ENCODE data around the gene SLC25A43. TPM values are rescaled to one million over a fixed set of nuclear protein-coding genes. Genes with fewer than 3 reads are reported as not detected.
A peak's percentile ranks its signal among the peaks of the same experiment; 100 is the strongest.
"Not testable (repeated sequence)": the region's sequence is repeated elsewhere in the genome, so short reads cannot be mapped to it uniquely, and the experiment has no call there.

The SLC25A43 gene
- 10 to 100 TPM in 3 of 4 donors, 1 to 10 TPM in 1; 7.9 to 18.0 (median 14.3) TPM for total RNA-seq

- 0 to 31% methylated on average over 2 to 6 of the region's 77 CpGs for WGBS, 2 donors (ENCODE audit: low coverage in 1 of 2)
- peak; percentile 82 for ATAC-seq
- no peaks in the 10 kb centered on the region for H3K9me3 ChIP-seq
- no peaks in the 10 kb centered on the region for H3K36me3 ChIP-seq
- TF ChIP-seq EP300 (IDR thresholded peaks at IDR 0.05): no peak
- no peak for TF ChIP-seq POLR2AphosphoS5 (IDR thresholded peaks at IDR 0.05)
- peak; percentile 9 to 28 for TF ChIP-seq POLR2A (IDR thresholded peaks at IDR 0.05)
- peak within 1 kb of the TSS; percentile 72 to 82 for H3K4me3 ChIP-seq
- H3K27me3 ChIP-seq: no peaks in the 10 kb centered on the region
- H3K4me1 ChIP-seq: peaks cover 0 to 8% (median 0%) of the 10 kb centered on the region in 3 donors
- H3K27ac ChIP-seq: peak within 1 kb of the TSS; percentile 72 to 86 (median 84)
Measured at GRCh38 chrX:119398974-119399771, at the start of gene SLC25A43. Gene SLC25A43 (plus strand): TSS chrX:119399336. CDS start chrX:119399404, 68 bp downstream.

DNA sequence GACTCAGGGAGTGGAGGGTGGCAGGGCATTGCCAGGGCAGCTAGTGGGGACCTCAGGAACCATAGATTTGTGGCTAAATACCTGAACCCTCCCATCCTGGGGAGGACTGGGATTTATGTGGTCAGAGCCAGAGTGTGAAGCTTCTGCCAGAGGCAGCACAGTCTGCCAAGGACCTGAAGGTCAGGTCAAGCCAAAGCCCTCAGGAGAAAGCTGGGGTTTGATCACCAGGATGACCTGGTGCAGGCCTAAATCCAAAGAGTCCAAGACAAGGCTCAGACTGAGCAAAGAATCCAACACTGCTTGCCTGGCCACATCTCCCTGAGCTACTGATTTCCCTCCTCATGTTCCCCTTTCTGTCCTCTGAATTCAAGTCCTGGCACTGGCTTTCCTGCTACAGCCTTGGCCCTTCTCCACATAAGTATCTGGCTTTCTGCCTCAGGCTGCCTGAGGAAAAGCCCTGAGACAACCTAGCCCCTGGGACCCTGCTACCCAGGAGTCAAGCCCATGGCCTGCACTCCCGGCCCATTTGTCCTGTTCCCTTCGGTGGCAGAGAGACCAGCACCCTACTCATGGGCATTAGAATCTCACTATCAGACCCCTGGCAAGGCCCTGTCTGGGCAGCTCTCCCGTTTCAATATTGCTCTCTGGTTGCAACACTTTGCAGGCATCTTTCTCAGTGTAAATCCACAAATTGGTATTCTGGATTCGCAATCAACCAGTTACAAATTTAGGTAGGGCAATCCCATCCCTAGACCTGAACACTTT is 39.3 kb upstream of the SLC25A43 start:
- peaks cover 0 to 4% (median 0%) of the 10 kb centered on the region in 3 donors for H3K4me1 ChIP-seq
- H3K9me3 ChIP-seq: no peaks in the 10 kb centered on the region
- H3K27me3 ChIP-seq: no peaks in the 10 kb centered on the region
- 74% methylated on average over 3 of the region's 4 CpGs; no CpG with 5 or more reads in 1 of the 2 donors for WGBS, 2 donors (ENCODE audit: low coverage in 1 of 2)
- no peak overlapping the region for H3K4me3 ChIP-seq
- no peak overlapping the region for H3K27ac ChIP-seq
- no peak for ATAC-seq
- TF ChIP-seq POLR2A (IDR thresholded peaks at IDR 0.05) (no peak), POLR2AphosphoS5 (IDR thresholded peaks at IDR 0.05) (no peak)
- no peaks in the 10 kb centered on the region for H3K36me3 ChIP-seq

- ATAC-seq, H3K4me3 ChIP-seq, H3K27ac ChIP-seq, H3K9me3 ChIP-seq, H3K36me3 ChIP-seq, H3K4me1 ChIP-seq, H3K27me3 ChIP-seq: not testable (repeated sequence)
- WGBS, 2 donors (ENCODE audit: low coverage in 1 of 2): no CpG with 5 or more reads among the region's 27 CpGs
Measured at GRCh38 chrX:119361451-119361850, 37.7 kb upstream of the SLC25A43 start.

DNA sequence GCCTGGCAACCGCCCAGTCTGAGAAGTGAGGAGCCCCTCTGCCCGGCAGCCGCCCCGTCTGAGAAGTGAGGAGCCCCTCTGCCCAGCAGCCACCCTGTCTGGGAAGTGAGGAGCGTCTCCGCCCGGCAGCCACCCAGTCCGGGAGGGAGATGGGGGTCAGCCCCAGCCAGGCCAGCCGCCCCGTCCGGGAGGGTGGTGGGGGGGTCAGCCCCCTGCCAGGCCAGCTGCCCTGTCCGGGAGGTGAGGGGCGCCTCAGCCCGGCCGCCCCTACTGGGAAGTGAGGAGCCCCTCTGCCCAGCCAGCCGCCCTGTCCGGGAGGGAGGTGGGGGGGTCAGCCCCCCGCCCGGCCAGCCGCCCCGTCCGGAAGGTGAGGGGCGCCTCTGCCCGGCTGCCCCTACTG is 37.1 kb upstream of the SLC25A43 start:
- no CpG with 5 or more reads among the region's 24 CpGs for WGBS, 2 donors (ENCODE audit: low coverage in 1 of 2)
- not testable (repeated sequence) for H3K4me1 ChIP-seq, H3K4me3 ChIP-seq, ATAC-seq, H3K27me3 ChIP-seq, H3K36me3 ChIP-seq, H3K27ac ChIP-seq, H3K9me3 ChIP-seq

DNA sequence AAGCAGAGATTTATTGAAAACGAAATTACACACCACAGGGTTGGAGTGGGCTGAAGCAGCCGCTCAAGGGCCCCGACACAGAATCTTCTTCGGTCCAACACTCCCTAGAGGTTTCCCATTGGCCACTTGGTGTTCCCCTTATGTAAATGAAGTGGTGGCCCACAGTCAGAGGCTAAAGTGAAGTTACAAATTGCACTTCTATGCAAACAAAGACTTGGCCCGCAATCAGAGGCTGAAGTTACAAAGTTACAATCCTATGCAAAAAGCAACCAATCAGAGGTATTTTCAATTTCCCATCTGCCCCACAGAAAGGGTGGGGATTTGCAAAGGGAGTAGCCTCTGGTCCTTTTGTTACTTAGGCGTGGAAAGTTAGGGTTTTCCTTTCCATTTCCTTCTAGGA is 35.7 kb upstream of the SLC25A43 start:
- TF ChIP-seq, protein P1, sequence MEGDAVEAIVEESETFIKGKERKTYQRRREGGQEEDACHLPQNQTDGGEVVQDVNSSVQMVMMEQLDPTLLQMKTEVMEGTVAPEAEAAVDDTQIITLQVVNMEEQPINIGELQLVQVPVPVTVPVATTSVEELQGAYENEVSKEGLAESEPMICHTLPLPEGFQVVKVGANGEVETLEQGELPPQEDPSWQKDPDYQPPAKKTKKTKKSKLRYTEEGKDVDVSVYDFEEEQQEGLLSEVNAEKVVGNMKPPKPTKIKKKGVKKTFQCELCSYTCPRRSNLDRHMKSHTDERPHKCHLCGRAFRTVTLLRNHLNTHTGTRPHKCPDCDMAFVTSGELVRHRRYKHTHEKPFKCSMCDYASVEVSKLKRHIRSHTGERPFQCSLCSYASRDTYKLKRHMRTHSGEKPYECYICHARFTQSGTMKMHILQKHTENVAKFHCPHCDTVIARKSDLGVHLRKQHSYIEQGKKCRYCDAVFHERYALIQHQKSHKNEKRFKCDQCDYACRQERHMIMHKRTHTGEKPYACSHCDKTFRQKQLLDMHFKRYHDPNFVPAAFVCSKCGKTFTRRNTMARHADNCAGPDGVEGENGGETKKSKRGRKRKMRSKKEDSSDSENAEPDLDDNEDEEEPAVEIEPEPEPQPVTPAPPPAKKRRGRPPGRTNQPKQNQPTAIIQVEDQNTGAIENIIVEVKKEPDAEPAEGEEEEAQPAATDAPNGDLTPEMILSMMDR (IDR thresholded peaks at IDR 0.05): no peak
- no peak for TF ChIP-seq POLR2AphosphoS5 (IDR thresholded peaks at IDR 0.05)
- no peak for TF ChIP-seq EP300 (IDR thresholded peaks at IDR 0.05)
- no peak for TF ChIP-seq POLR2A (IDR thresholded peaks at IDR 0.05)
- ATAC-seq: no peak
- Histone ChIP-seq H3K4me1 (peaks cover 0 to 4% (median 0%) of the 10 kb centered on the region in 3 donors), H3K4me3 (no peak overlapping the region), H3K36me3 (no peaks in the 10 kb centered on the region), H3K27me3 (no peaks in the 10 kb centered on the region), H3K27ac (no peak overlapping the region), H3K9me3 (no peaks in the 10 kb centered on the region)
- WGBS, 2 donors (ENCODE audit: low coverage in 1 of 2): 79% methylated on average over 5 of the region's 6 CpGs; no CpG with 5 or more reads in 1 of the 2 donors

GRCh38 chrX:119371861-119372260 is 27.3 kb upstream of the SLC25A43 start:
- not testable (repeated sequence) for H3K9me3 ChIP-seq, H3K27ac ChIP-seq, H3K36me3 ChIP-seq, H3K4me3 ChIP-seq, H3K27me3 ChIP-seq, H3K4me1 ChIP-seq, ATAC-seq
- WGBS, 2 donors (ENCODE audit: low coverage in 1 of 2): 71 to 92% methylated on average over 1 to 2 of the region's 2 CpGs

- WGBS, 2 donors (ENCODE audit: low coverage in 1 of 2): 60 to 83% methylated on average over 1 to 2 of the region's 2 CpGs
- no peaks in the 10 kb centered on the region for H3K27me3 ChIP-seq
- no peak for ATAC-seq
Measured at GRCh38 chrX:119374736-119375135, 24.4 kb upstream of the SLC25A43 start.

More at GRCh38 chrX:119374736-119375135, 24.4 kb upstream of the SLC25A43 start:
- no peaks in the 10 kb centered on the region for H3K9me3 ChIP-seq
- H3K27ac ChIP-seq: no peak overlapping the region
- no peak overlapping the region for H3K4me3 ChIP-seq
- no peaks in the 10 kb centered on the region for H3K36me3 ChIP-seq
- no peak for TF ChIP-seq POLR2AphosphoS5 (IDR thresholded peaks at IDR 0.05)
- TF ChIP-seq EP300 (IDR thresholded peaks at IDR 0.05): no peak
- TF ChIP-seq POLR2A (IDR thresholded peaks at IDR 0.05): no peak
- TF ChIP-seq, protein P1 (IDR thresholded peaks at IDR 0.05): no peak
- no peaks in the 10 kb centered on the region for H3K4me1 ChIP-seq

Measured in gastroesophageal sphincter (tissue), 4 donors.